Dermis microvascular lymphatic vessel endothelial cell (primary cell): ENCODE results near the gene SAMD14. TPM values are rescaled to one million over a fixed set of nuclear protein-coding genes. Genes with fewer than 3 reads are reported as not detected.

ENCODE experiments used
- DNase-seq, 2 donors: peaks; one replicate each; pipeline versions ENCODE4 v3.0.0 to v3.0.0-alpha.2; 2010; ENCODE audit warnings: low read depth in 2 of 2
- total RNA-seq: library from RNA; depleted of rRNA; stranded (reverse); fragments of >200 nt; gene quantifications from 2 replicates; pipeline ENCODE4 v1.2.1, GENCODE V29; 2014

The SAMD14 gene
- total RNA-seq, 1 donor from 2014 or later = 2.8 TPM

GRCh38 chr17:50133769-50134099 is 3.8 kb upstream of the SAMD14 start:
- no peak for DNase-seq

GRCh38 chr17:50133028-50133768 is 3.2 kb upstream of the SAMD14 start:
- no peak for DNase-seq

GRCh38 chr17:50132104-50132794 is 2.3 kb upstream of the SAMD14 start:
- no peak for DNase-seq

- DNase-seq = no peak
Measured at GRCh38 chr17:50130559-50131305, 772 bp upstream of the SAMD14 start.

GRCh38 chr17:50129353-50129727 is 620 bp downstream of the SAMD14 start:
- no peak for DNase-seq

- peak in 1 of 2 donors; percentile 30 for DNase-seq
Measured at GRCh38 chr17:50128441-50129352, 1.3 kb downstream of the SAMD14 start.

- peak in 1 of 2 donors; percentile 52 for DNase-seq
Measured at GRCh38 chr17:50127697-50128361, 2.1 kb downstream of the SAMD14 start.

GRCh38 chr17:50125420-50125997 is 4.5 kb downstream of the SAMD14 start:
- DNase-seq = no peak

GRCh38 chr17:50123649-50124349 is 6.2 kb downstream of the SAMD14 start:
- peak in 1 of 2 donors; percentile 25 for DNase-seq

GRCh38 chr17:50122945-50123344 is 7.0 kb downstream of the SAMD14 start:
- DNase-seq = no peak

- DNase-seq = no peak
Measured at GRCh38 chr17:50120475-50121253, 9.3 kb downstream of the SAMD14 start.

GRCh38 chr17:50118828-50119218 is 11.1 kb downstream of the SAMD14 start:
- DNase-seq = no peak

GRCh38 chr17:50118076-50118827 is 11.7 kb downstream of the SAMD14 start:
- DNase-seq = no peak

- peak; percentile 20 to 74 for DNase-seq
Measured at GRCh38 chr17:50117202-50118051, 12.5 kb downstream of the SAMD14 start.

GRCh38 chr17:50115756-50116155 is 14.2 kb downstream of the SAMD14 start:
- DNase-seq = no peak

GRCh38 chr17:50114849-50115357 is 15.1 kb downstream of the SAMD14 start:
- peak; percentile 63 to 74 for DNase-seq

- no peak for DNase-seq
Measured at GRCh38 chr17:50114401-50114800, 15.6 kb downstream of the SAMD14 start.
